A549 (cell line): Measurements from ENCODE around the gene RGSL1. TPM values are rescaled to one million over a fixed set of nuclear protein-coding genes. Genes with fewer than 3 reads are reported as not detected.

Experiments
- ATAC-seq, 2 experiments: fragments of 200-7000 bp in 1 of 2; fragments of >200 bp in 1 of 2; cut with Nextera tagmentation in 1 of 2; cut with Tn5 transposase in 1 of 2; 3 replicates each; pipeline versions ENCODE4 v1.8.0 to v1.9.1; 2018 to 2020; ENCODE audit warnings: mild to moderate bottlenecking in 1 of 2, moderate library complexity in 1 of 2
- CTCF ChIA-PET: fragments of 300-600 bp; sonication (Branson Sonifier 250); formaldehyde crosslinking; extraction: SDS; loops from one replicate; lab custom pipeline; 2021; ENCODE audit warnings: antibody characterized with exemption, inconsistent platforms; lab: Yijun Ruan, JAX
- POLR2A ChIA-PET: fragments of 350-600 bp; formaldehyde crosslinking; extraction: SDS; loops from one replicate; lab custom pipeline; 2021; ENCODE audit warnings: antibody characterized with exemption, inconsistent platforms; lab: Yijun Ruan, JAX
- DNase-seq, 2 experiments: peaks; one replicate each; pipeline versions ENCODE4 v3.0.0 to v3.0.0-alpha.2; 2011 to 2016; ENCODE audit warnings: low read depth in 1 of 2, low spot score in 1 of 2
- FAIRE-seq: peaks from 2 replicates; lab custom pipeline; 2011; peaks lifted over from hg19 to GRCh38; lab: Jason Lieb, UNC
- H3K27ac ChIP-seq, 2 experiments: fragments of >200 bp; sonication (Bioruptor Twin); formaldehyde crosslinking; 3 replicates each; pipeline ENCODE4 v1.5.1; 2016 to 2017
- H3K4me1 ChIP-seq: fragments of >200 bp; sonication (Bioruptor Twin); formaldehyde crosslinking; 3 replicates; pipeline ENCODE4 v1.6.1; 2016
- H3K4me2 ChIP-seq: fragments of >200 bp; sonication (Bioruptor Twin); formaldehyde crosslinking; 3 replicates; pipeline ENCODE4 v1.6.1; 2016
- H3K4me3 ChIP-seq: fragments of >200 bp; sonication (Bioruptor Twin); formaldehyde crosslinking; 3 replicates; pipeline ENCODE4 v1.5.1; 2016
- H3K9me3 ChIP-seq: fragments of >200 bp; sonication (Bioruptor Twin); formaldehyde crosslinking; 3 replicates; pipeline ENCODE4 v1.6.1; 2016
- BCL3 ChIP-seq: fragments of >200 bp; sonication (Bioruptor Twin); formaldehyde crosslinking; IDR thresholded peaks from 3 replicates; pipeline ENCODE4 v1.6.1; 2016
- CBX8 ChIP-seq: fragments of 200-600 bp; sonication (generic); IDR thresholded peaks from 2 replicates; pipeline ENCODE4 v1.6.1; 2016
- CEBPB ChIP-seq, 2 experiments: fragments of >200 bp in 1 of 2; sonication (Bioruptor Twin) in 1 of 2; formaldehyde crosslinking in 1 of 2; IDR thresholded peaks; 2 replicates each; pipeline ENCODE4 v1.6.1; 2012 to 2016
- CHD2 ChIP-seq: fragments of 150-350 bp; IDR thresholded peaks from 2 replicates; pipeline ENCODE4 v1.6.1; 2014; ENCODE audit warnings: low read length; ENCODE audit not compliant: partially characterized antibody
- E2F6 ChIP-seq: IDR thresholded peaks from 2 replicates; pipeline ENCODE4 v1.6.1; 2012; ENCODE audit warnings: low read depth, borderline replicate concordance
- EHF ChIP-seq: fragments of 250-450 bp; sonication (Bioruptor Pico); IDR thresholded peaks from 2 replicates; pipeline ENCODE4 v1.5.0; 2020; ENCODE audit warnings: mild to moderate bottlenecking
- ELK1 ChIP-seq: fragments of 150-350 bp; IDR thresholded peaks from 2 replicates; pipeline ENCODE4 v1.6.1; 2014; ENCODE audit warnings: low read depth, mild to moderate bottlenecking, low read length
- EP300 ChIP-seq, 2 experiments: fragments of >200 bp; sonication (Bioruptor Twin); formaldehyde crosslinking; IDR thresholded peaks; 2 replicates in 1 of 2; 3 replicates in 1 of 2; pipeline ENCODE4 v1.6.1; 2016 to 2017
- FOSL2 ChIP-seq, 2 experiments: fragments of 450-650 bp in 1 of 2; fragments of >200 bp in 1 of 2; sonication (Bioruptor Twin) in 1 of 2; formaldehyde crosslinking; IDR thresholded peaks; 2 replicates each; pipeline versions ENCODE4 v1.5.0 to v1.6.1; 2016 to 2020; ENCODE audit warnings: mild to moderate bottlenecking in 1 of 2, moderate library complexity in 1 of 2
- FOXS1 ChIP-seq: fragments of 250-450 bp; sonication (Bioruptor Pico); IDR thresholded peaks from 2 replicates; pipeline ENCODE4 v1.5.0; 2020; ENCODE audit warnings: mild to moderate bottlenecking, moderate library complexity
- GATA3 ChIP-seq: IDR thresholded peaks from 2 replicates; pipeline ENCODE4 v1.6.1; 2012; ENCODE audit warnings: borderline replicate concordance
- HDAC2 ChIP-seq: fragments of 200-600 bp; sonication (generic); IDR thresholded peaks from 2 replicates; pipeline ENCODE4 v1.6.1; 2016
- HEYL ChIP-seq: fragments of 250-450 bp; sonication (Bioruptor Pico); IDR thresholded peaks from 2 replicates; pipeline ENCODE4 v1.8.0; 2021; ENCODE audit warnings: mild to moderate bottlenecking, moderate library complexity
- HOXB5 ChIP-seq: fragments of 250-450 bp; sonication (Bioruptor Pico); IDR thresholded peaks from 2 replicates; pipeline ENCODE4 v1.5.0; 2020; ENCODE audit warnings: mild to moderate bottlenecking, moderate library complexity
- JUN ChIP-seq, 2 experiments: fragments of >200 bp; sonication (Bioruptor Twin); formaldehyde crosslinking; IDR thresholded peaks; 2 replicates in 1 of 2; 3 replicates in 1 of 2; pipeline ENCODE4 v1.6.1; 2016 to 2017
- MAFK ChIP-seq: fragments of 450-650 bp; IDR thresholded peaks from 2 replicates; pipeline ENCODE4 v1.6.1; 2014; ENCODE audit not compliant: partially characterized antibody
- MAX ChIP-seq: IDR thresholded peaks from 2 replicates; pipeline ENCODE4 v1.6.1; 2012
- NR3C1 ChIP-seq: fragments of >200 bp; sonication (Bioruptor Twin); formaldehyde crosslinking; IDR thresholded peaks from 3 replicates; pipeline ENCODE4 v1.6.1; 2017
- PBX3 ChIP-seq: IDR thresholded peaks from 2 replicates; pipeline ENCODE4 v1.6.1; 2012
- PHF8 ChIP-seq: fragments of 200-600 bp; sonication (generic); IDR thresholded peaks from 2 replicates; pipeline ENCODE4 v1.6.1; 2016; ENCODE audit warnings: low read depth, mild to moderate bottlenecking, antibody characterized with exemption, moderate library complexity, borderline replicate concordance
- POLR2A ChIP-seq: IDR thresholded peaks from 2 replicates; pipeline ENCODE4 v1.6.1; 2012; ENCODE audit warnings: mild to moderate bottlenecking, low read length
- RCOR1 ChIP-seq: fragments of 150-350 bp; IDR thresholded peaks from 2 replicates; pipeline ENCODE4 v1.6.1; 2014; ENCODE audit warnings: antibody characterized with exemption, low read length, low read depth
- TFCP2L1 ChIP-seq: fragments of 250-450 bp; sonication (Bioruptor Pico); IDR thresholded peaks from 2 replicates; pipeline ENCODE4 v1.5.0; 2021; ENCODE audit warnings: mild to moderate bottlenecking
- TP53 ChIP-seq: fragments of 250-450 bp; sonication (Bioruptor Pico); IDR thresholded peaks from 2 replicates; pipeline ENCODE4 v1.5.0; 2021; ENCODE audit warnings: mild to moderate bottlenecking, moderate library complexity
- ZC3H11A ChIP-seq: fragments of 450-650 bp; IDR thresholded peaks from 2 replicates; pipeline ENCODE4 v1.6.1; 2014; ENCODE audit warnings: antibody characterized with exemption, mild to moderate bottlenecking
- ZFP36 ChIP-seq: fragments of 450-650 bp; IDR thresholded peaks from 2 replicates; pipeline ENCODE4 v1.6.1; 2014; ENCODE audit warnings: borderline replicate concordance; ENCODE audit not compliant: partially characterized antibody
- WGBS: methylation state at CpG from one replicate; pipeline ENCODE4 v1.1.6; 2017; ENCODE audit errors: missing lambda C conversion rate; 5-methylcytosine and 5-hydroxymethylcytosine counted together
- polyA plus RNA-seq, 4 experiments: library from polyadenylated mRNA; depleted of rRNA in 3 of 4; stranded (reverse); fragments of >200 nt; fragmentation: RNase III in 1 of 4; extraction: RNeasy Plus Mini Kit Qiagen cat#74134 plus additional on column Dnase treatment in 1 of 4; gene quantifications; 2 replicates in 3 of 4; 3 replicates in 1 of 4; pipeline ENCODE4 v1.2.3, GENCODE V29; 2011 to 2017

RGSL1 gene
- polyA plus RNA-seq, 2 of the 4 experiments (the other 2 are of a cell fraction), result not detected

GRCh38 chr1:182584746-182585145, 134.8 kb downstream of the RGSL1 start:
- no peak for FAIRE-seq
- POLR2A ChIA-PET, result no interaction called here

GRCh38 chr1:182586380-182586779, 136.4 kb downstream of the RGSL1 start:
- ATAC-seq, result no peak
- POLR2A ChIA-PET, result no interaction called here
- H3K4me3 ChIP-seq, result no peak overlapping the region
- CTCF ChIA-PET, result interaction anchor here (7.9 kb wide), 1 partner anchor 14 kb away, joined by 50 read pairs; no protein-coding TSS in a partner anchor
- TF ChIP-seq TP53 (CRISPR knock-in tag) (no peak), FOXS1 (no peak), ZC3H11A (no peak), EHF (CRISPR knock-in tag) (no peak), PHF8 (no peak), TFCP2L1 (CRISPR knock-in tag) (no peak)
- no peak overlapping the region for H3K4me2 ChIP-seq
- H3K27ac ChIP-seq, result no peak overlapping the region
- no peaks in the 10 kb centered on the region for H3K9me3 ChIP-seq
- WGBS, result 84% methylated on average over 11 of the region's 11 CpGs
- DNase-seq, result no peak
- 0 out of 3 replicates have a peak, but pooled peaks cover 5% of the 10 kb centered on the region for H3K4me1 ChIP-seq
- no peak for FAIRE-seq

More at GRCh38 chr1:182584746-182585145, 134.8 kb downstream of the RGSL1 start:
- no peaks in the 10 kb centered on the region for H3K9me3 ChIP-seq
- no peak for ATAC-seq
- CTCF ChIA-PET, result interaction anchor here (1.9 to 2.0 kb wide), 2 partner anchors 8 to 16 kb away, joined by 5 to 7 read pairs; no protein-coding TSS in a partner anchor
- no peak overlapping the region for H3K4me3 ChIP-seq
- H3K4me1 ChIP-seq, result 0 out of 3 replicates have a peak, but pooled peaks cover 5% of the 10 kb centered on the region
- DNase-seq, result no peak
- H3K27ac ChIP-seq, result no peak overlapping the region
- no peak overlapping the region for H3K4me2 ChIP-seq
- TF ChIP-seq CHD2 (no peak), MAX (no peak), ELK1 (no peak), GATA3 (no peak), NR3C1 (no peak), EP300 (IDR thresholded peaks at IDR 0.05) (no peak), EHF (CRISPR knock-in tag) (no peak), HDAC2 (no peak), RCOR1 (no peak), HOXB5 (CRISPR knock-in tag) (no peak), PBX3 (no peak), JUN (IDR thresholded peaks at IDR 0.05) (no peak), MAFK (no peak), CEBPB (IDR thresholded peaks at IDR 0.05) (no peak)
- WGBS, result 90% methylated on average over 4 of the region's 4 CpGs

- Histone ChIP-seq H3K4me3 (no peak overlapping the region), H3K9me3 (no peaks in the 10 kb centered on the region), H3K4me1 (0 out of 3 replicates have a peak, but pooled peaks cover 5% of the 10 kb centered on the region), H3K4me2 (no peak overlapping the region), H3K27ac (no peak overlapping the region)
- CTCF ChIA-PET, result interaction anchor here (7.9 kb wide), 1 partner anchor 13 kb away, joined by 50 read pairs; no protein-coding TSS in a partner anchor
- TF ChIP-seq POLR2A (no peak), BCL3 (no peak), CEBPB (IDR thresholded peaks at IDR 0.05) (no peak), HEYL (no peak), FOSL2 (IDR thresholded peaks at IDR 0.05) (no peak), FOSL2 (CRISPR knock-in tag; IDR thresholded peaks at IDR 0.05) (no peak), CBX8 (no peak), E2F6 (no peak), ZFP36 (no peak)
- no peak for DNase-seq
- POLR2A ChIA-PET, result no interaction called here
- FAIRE-seq, result no peak
- WGBS, result 1% methylated on average over 1 of the region's 1 CpG
- no peak for ATAC-seq
These were observed 137.1 kb downstream of the RGSL1 start for GRCh38 chr1:182587093-182587492.
